Measurements from ENCODE around the gene AZU1. TPM values are rescaled to one million over a fixed set of nuclear protein-coding genes. Genes with fewer than 3 reads are reported as not detected.
A peak's percentile ranks its signal among the peaks of the same experiment; 100 is the strongest.

Gene AZU1
- total RNA-seq, 1 experiment from 2014 or later = not detected

GRCh38 chr19:782878-783668, 44.6 kb upstream of the AZU1 start:
- Histone ChIP-seq H3K4me1 (ENCODE audit: insufficient read depth, low read length) (peaks cover 12% of the 10 kb centered on the region; the same call in 1 of the 2 replicates), H3K27ac (ENCODE audit: low read length) (peak overlapping the region; percentile 86), H4K20me1 (ENCODE audit: low read length) (no peaks in the 10 kb centered on the region), H3K9me3 (ENCODE audit: low read length) (no peaks in the 10 kb centered on the region), H3F3A (ENCODE audit: low read length, unreplicated experiment) (no peaks in the 10 kb centered on the region), H3K9me2 (replicated peaks; ENCODE audit: low read length) (no peaks in the 10 kb centered on the region), H3K4me3 (ENCODE audit: low read length) (peak overlapping the region; percentile 75), H3K36me3 (ENCODE audit: low read depth, low read length) (no peaks in the 10 kb centered on the region), H3K79me2 (ENCODE audit: low read length) (peaks cover 52% of the 10 kb centered on the region), H2AFZ (ENCODE audit: low read length) (peak overlapping the region; percentile 67), H3K9ac (ENCODE audit: low read length) (peak overlapping the region; percentile 77), H3K27me3 (ENCODE audit: low read length) (no peaks in the 10 kb centered on the region), H3K4me2 (ENCODE audit: low read length) (peak overlapping the region; percentile 93)
- CTCF ChIA-PET = no interaction called here
- intact Hi-C loops (cut with micrococcal nuclease) = loop anchor here (2.0 kb wide), 1 partner anchor 14 kb away; the partner anchor contains the start of gene PTBP1
- TSS peak; percentile 95 for BruUV-seq (replicated peaks)
- no peak for TF ChIP-seq CTCF (conservative IDR thresholded peaks at IDR 0.05; ENCODE audit: low read depth, low read length)
- TF ChIP-seq EZH2 (IDR thresholded peaks at IDR 0.05; ENCODE audit: low read length, unreplicated experiment) = no peak
- TF ChIP-seq EZH2phosphoT487 (IDR thresholded peaks at IDR 0.05; ENCODE audit: borderline replicate concordance, low read length) = no peak
- peak; percentile 27 for ATAC-seq
- POLR2A ChIA-PET (ENCODE audit: unreplicated experiment) = no interaction called here
- DNase-seq = peak; percentile 37

- TF ChIP-seq EZH2phosphoT487 (IDR thresholded peaks at IDR 0.05; ENCODE audit: borderline replicate concordance, low read length) (no peak), EZH2 (IDR thresholded peaks at IDR 0.05; ENCODE audit: low read length, unreplicated experiment) (no peak), CTCF (conservative IDR thresholded peaks at IDR 0.05; ENCODE audit: low read depth, low read length) (no peak)
- Histone ChIP-seq H3K79me2 (ENCODE audit: low read length) (peaks cover 52% of the 10 kb centered on the region), H3K4me2 (ENCODE audit: low read length) (peak overlapping the region; percentile 93), H3K4me3 (ENCODE audit: low read length) (peak overlapping the region; percentile 75), H3K9me3 (ENCODE audit: low read length) (no peaks in the 10 kb centered on the region), H3K9ac (ENCODE audit: low read length) (peak overlapping the region; percentile 22; the same call in 1 of the 2 replicates), H3K4me1 (ENCODE audit: insufficient read depth, low read length) (peaks cover 12% of the 10 kb centered on the region; the same call in 1 of the 2 replicates), H3F3A (ENCODE audit: low read length, unreplicated experiment) (no peaks in the 10 kb centered on the region), H2AFZ (ENCODE audit: low read length) (no peak overlapping the region), H3K27me3 (ENCODE audit: low read length) (no peaks in the 10 kb centered on the region), H4K20me1 (ENCODE audit: low read length) (no peaks in the 10 kb centered on the region), H3K9me2 (replicated peaks; ENCODE audit: low read length) (no peaks in the 10 kb centered on the region), H3K27ac (ENCODE audit: low read length) (no peak overlapping the region), H3K36me3 (ENCODE audit: low read depth, low read length) (no peaks in the 10 kb centered on the region)
- no peak for DNase-seq
- ChIA-PET CTCF (no interaction called here), POLR2A (ENCODE audit: unreplicated experiment) (interaction anchor here (0.6 kb wide), 2 partner anchors 64 to 1073 kb away, joined by 3 to 13 read pairs; no protein-coding TSS in a partner anchor)
- intact Hi-C loops (cut with micrococcal nuclease) = no loop called here
- no peak for ATAC-seq
- BruUV-seq (replicated peaks) = TSS peak; percentile 3
Observed at GRCh38 chr19:784541-784940, 43.1 kb upstream of the AZU1 start.

GRCh38 chr19:787536-787935, 40.1 kb upstream of the AZU1 start:
- Histone ChIP-seq H3K36me3 (ENCODE audit: low read depth, low read length) (no peaks in the 10 kb centered on the region), H3K4me2 (ENCODE audit: low read length) (no peak overlapping the region), H3K9ac (ENCODE audit: low read length) (no peak overlapping the region), H3K4me3 (ENCODE audit: low read length) (no peak overlapping the region), H2AFZ (ENCODE audit: low read length) (no peak overlapping the region), H3K27me3 (ENCODE audit: low read length) (no peaks in the 10 kb centered on the region), H3K79me2 (ENCODE audit: low read length) (peaks cover 36% of the 10 kb centered on the region), H3K9me2 (replicated peaks; ENCODE audit: low read length) (no peaks in the 10 kb centered on the region), H3K9me3 (ENCODE audit: low read length) (no peaks in the 10 kb centered on the region), H3F3A (ENCODE audit: low read length, unreplicated experiment) (no peaks in the 10 kb centered on the region), H3K4me1 (ENCODE audit: insufficient read depth, low read length) (peaks cover 4% of the 10 kb centered on the region; the same call in 1 of the 2 replicates), H4K20me1 (ENCODE audit: low read length) (no peaks in the 10 kb centered on the region), H3K27ac (ENCODE audit: low read length) (no peak overlapping the region)
- TF ChIP-seq EZH2 (IDR thresholded peaks at IDR 0.05; ENCODE audit: low read length, unreplicated experiment) = no peak
- no peak for TF ChIP-seq CTCF (conservative IDR thresholded peaks at IDR 0.05; ENCODE audit: low read depth, low read length)
- no peak for TF ChIP-seq EZH2phosphoT487 (IDR thresholded peaks at IDR 0.05; ENCODE audit: borderline replicate concordance, low read length)
- DNase-seq (no peak), ATAC-seq (no peak)
- no TSS peak for BruUV-seq (replicated peaks)
- POLR2A ChIA-PET (ENCODE audit: unreplicated experiment) = no interaction called here
- intact Hi-C loops (cut with micrococcal nuclease) = no loop called here
- CTCF ChIA-PET = no interaction called here
